ENCODE data around the gene TUT1. TPM values are rescaled to one million over a fixed set of nuclear protein-coding genes. Genes with fewer than 3 reads are reported as not detected.
A peak's percentile ranks its signal among the peaks of the same experiment; 100 is the strongest.

TUT1 gene
- total RNA-seq, 2 donors from 2014 or later = 16.0 to 33.5 TPM

GRCh38 chr11:62547691-62548281, 43.5 kb downstream of the TUT1 start:
- Mint-ChIP-seq H3K27ac (peak overlapping the region; percentile 50), H3K4me1 (peaks cover 55% of the 10 kb centered on the region), H3K27me3 (ENCODE audit: insufficient read depth) (peaks cover 56% of the 10 kb centered on the region), H3K36me3 (ENCODE audit: low read depth) (no peaks in the 10 kb centered on the region), H3K9me3 (no peaks in the 10 kb centered on the region), H3K4me3 (peak overlapping the region; percentile 92)
- Histone ChIP-seq H3K27me3 (ENCODE audit: control insufficient read depth, insufficient read depth, low read length, poor library complexity, severe bottlenecking) (no peaks in the 10 kb centered on the region), H3K9me3 (ENCODE audit: control insufficient read depth, low read length) (no peaks in the 10 kb centered on the region), H3K4me1 (ENCODE audit: control insufficient read depth, insufficient read depth, low read length) (peaks cover 11% of the 10 kb centered on the region), H3K27ac (ENCODE audit: low read depth, low read length) (no peak overlapping the region), H3K4me3 (ENCODE audit: low read length) (peak overlapping the region; percentile 88), H3K36me3 (ENCODE audit: control insufficient read depth, insufficient read depth, low read length) (no peaks in the 10 kb centered on the region), H3K9ac (ENCODE audit: extremely low read depth, low read length, poor library complexity, severe bottlenecking) (peak overlapping the region; percentile 0)
- no peak for TF ChIP-seq CTCF (conservative IDR thresholded peaks at IDR 0.05)
- 71 to 73% methylated on average over 7 to 8 of the region's 8 CpGs for WGBS, 2 experiments (ENCODE audit: insufficient coverage in 1 of 2, insufficient read length in 1 of 2)
- DNase-seq = no peak

- H3K9me3 ChIP-seq (ENCODE audit: control insufficient read depth, low read length) = no peaks in the 10 kb centered on the region
- no peaks in the 10 kb centered on the region for H3K9me3 Mint-ChIP-seq
- peaks cover 55% of the 10 kb centered on the region for H3K4me1 Mint-ChIP-seq
- peaks cover 15% of the 10 kb centered on the region for H3K4me1 ChIP-seq (ENCODE audit: control insufficient read depth, insufficient read depth, low read length)
- H3K27ac ChIP-seq (ENCODE audit: low read depth, low read length) = no peak overlapping the region
- H3K4me3 Mint-ChIP-seq = peak overlapping the region; percentile 92
- H3K27ac Mint-ChIP-seq = peak overlapping the region; percentile 50
- H3K36me3 ChIP-seq (ENCODE audit: control insufficient read depth, insufficient read depth, low read length) = no peaks in the 10 kb centered on the region
- peak overlapping the region; percentile 0 for H3K9ac ChIP-seq (ENCODE audit: extremely low read depth, low read length, poor library complexity, severe bottlenecking)
- peak overlapping the region; percentile 88 for H3K4me3 ChIP-seq (ENCODE audit: low read length)
- peak; percentile 78 for DNase-seq
- no peak for TF ChIP-seq CTCF (conservative IDR thresholded peaks at IDR 0.05)
- H3K27me3 Mint-ChIP-seq (ENCODE audit: insufficient read depth) = peaks cover 58% of the 10 kb centered on the region
- no peaks in the 10 kb centered on the region for H3K27me3 ChIP-seq (ENCODE audit: control insufficient read depth, insufficient read depth, low read length, poor library complexity, severe bottlenecking)
- H3K36me3 Mint-ChIP-seq (ENCODE audit: low read depth) = peaks cover 2% of the 10 kb centered on the region
- 3 to 4% methylated on average over 26 to 40 of the region's 40 CpGs for WGBS, 2 experiments (ENCODE audit: insufficient coverage in 1 of 2, insufficient read length in 1 of 2)
Observed at GRCh38 chr11:62546929-62547625, 44.2 kb downstream of the TUT1 start.

DNA sequence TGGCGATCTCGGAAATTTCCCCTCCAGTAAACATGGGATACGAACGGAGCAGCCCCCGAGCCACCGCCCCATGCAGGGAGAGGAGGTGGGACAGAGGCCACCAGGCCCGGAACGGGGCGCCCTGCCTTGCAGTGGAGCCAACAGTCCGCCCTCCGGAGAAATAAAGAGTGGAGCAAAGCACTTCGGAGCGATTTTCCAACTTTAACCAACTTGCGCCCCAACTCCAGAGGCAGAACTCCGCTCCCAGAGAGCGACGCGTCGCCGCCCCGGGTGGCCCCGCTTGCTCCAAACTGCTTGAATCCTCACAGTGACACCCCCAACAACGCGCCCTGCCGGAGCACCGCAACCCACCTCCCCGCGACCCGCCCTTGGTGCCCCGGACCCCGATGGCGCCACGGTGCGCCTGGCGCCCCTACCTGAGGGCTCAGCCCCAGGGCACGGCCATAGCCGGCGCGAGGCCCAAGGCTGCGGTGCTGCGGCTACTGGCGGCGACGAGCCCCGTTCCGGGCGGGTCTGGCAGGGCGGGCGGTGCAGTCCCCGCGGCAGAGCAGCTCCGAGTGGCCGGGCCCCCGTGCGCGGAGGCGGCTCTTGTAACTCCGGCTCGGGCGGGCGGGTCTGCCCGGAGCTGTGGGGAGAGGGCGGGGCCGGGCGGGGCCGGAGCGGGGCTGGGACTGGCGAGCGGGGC, 44.9 kb downstream of the TUT1 start, which contains the start of gene AHNAK:
AHNAK (minus strand) TSS at position 563 of the 685 bp plus-strand sequence. CDS start 10,708 bp downstream, outside the sequence.
- 0 to 2% methylated on average over 9 to 66 of the region's 69 CpGs for WGBS, 2 experiments (ENCODE audit: insufficient coverage in 1 of 2, insufficient read length in 1 of 2)
- Histone ChIP-seq H3K36me3 (ENCODE audit: control insufficient read depth, insufficient read depth, low read length) (no peaks in the 10 kb centered on the region), H3K4me3 (ENCODE audit: low read length) (peak within 1 kb of the TSS; percentile 88), H3K27ac (ENCODE audit: low read depth, low read length) (no peak within 1 kb of the TSS), H3K4me1 (ENCODE audit: control insufficient read depth, insufficient read depth, low read length) (peaks cover 20% of the 10 kb centered on the region), H3K27me3 (ENCODE audit: control insufficient read depth, insufficient read depth, low read length, poor library complexity, severe bottlenecking) (no peaks in the 10 kb centered on the region), H3K9me3 (ENCODE audit: control insufficient read depth, low read length) (no peaks in the 10 kb centered on the region), H3K9ac (ENCODE audit: extremely low read depth, low read length, poor library complexity, severe bottlenecking) (peak within 1 kb of the TSS; percentile 81)
- Mint-ChIP-seq H3K27me3 (ENCODE audit: insufficient read depth) (peaks cover 60% of the 10 kb centered on the region), H3K4me1 (peaks cover 55% of the 10 kb centered on the region), H3K36me3 (ENCODE audit: low read depth) (peaks cover 2% of the 10 kb centered on the region), H3K4me3 (peak within 1 kb of the TSS; percentile 92), H3K27ac (peak within 1 kb of the TSS; percentile 89), H3K9me3 (no peaks in the 10 kb centered on the region)
- TF ChIP-seq CTCF (conservative IDR thresholded peaks at IDR 0.05) = no peak
- peak; percentile 90 for DNase-seq
